H1 (cell line): ENCODE measurements around the gene B3GALT4. TPM values are rescaled to one million over a fixed set of nuclear protein-coding genes. Genes with fewer than 3 reads are reported as not detected.
"Not testable (repeated sequence)": the region's sequence is repeated elsewhere in the genome, so short reads cannot be mapped to it uniquely, and the experiment has no call there.

Experiments used
- CTCF ChIA-PET: fragments of 300-600 bp; sonication (Branson Sonifier 250); formaldehyde crosslinking; loops from one replicate; lab custom pipeline; 2021; ENCODE audit not compliant: partially characterized antibody; lab: Charles Lee
- POLR2A ChIA-PET: fragments of 300-600 bp; sonication (Branson Sonifier 250); formaldehyde crosslinking; loops from one replicate; lab custom pipeline; 2021; ENCODE audit warnings: inconsistent platforms; ENCODE audit not compliant: partially characterized antibody; lab: Charles Lee
- DNase-seq, 2 experiments: peaks; one replicate each; pipeline versions ENCODE4 v3.0.0 to v3.0.0-alpha.2; 2010 to 2022; ENCODE audit warnings: low spot score in 2 of 2, low read depth in 1 of 2, mixed read lengths in 1 of 2
- FAIRE-seq: peaks from 2 replicates; lab custom pipeline; 2011; peaks lifted over from hg19 to GRCh38; lab: Jason Lieb, UNC
- H2AFZ ChIP-seq: 2 replicates; pipeline ENCODE4 v1.8.1; 2012; ENCODE audit warnings: low read length, inconsistent platforms
- H2AK5ac ChIP-seq: 2 replicates; pipeline ENCODE4 v1.6.1; 2013; ENCODE audit warnings: low read depth, low read length
- H2BK120ac ChIP-seq: replicated peaks from 2 replicates; pipeline ENCODE3; 2013; ENCODE audit warnings: low read depth, low read length, inconsistent platforms
- H2BK12ac ChIP-seq: 2 replicates; pipeline ENCODE4 v1.6.1; 2013; ENCODE audit warnings: low read depth, low read length
- H2BK15ac ChIP-seq: 2 replicates; pipeline ENCODE4 v1.6.1; 2013; ENCODE audit warnings: low read length
- H2BK20ac ChIP-seq: 2 replicates; pipeline ENCODE4 v1.6.1; 2013; ENCODE audit warnings: low read length
- H2BK5ac ChIP-seq: 2 replicates; pipeline ENCODE4 v1.6.1; 2013; ENCODE audit warnings: low read depth, low read length
- H3K14ac ChIP-seq: 2 replicates; pipeline ENCODE4 v1.6.1; 2013; ENCODE audit warnings: inconsistent platforms; ENCODE audit not compliant: insufficient read length
- H3K18ac ChIP-seq: 2 replicates; pipeline ENCODE4 v1.6.1; 2013; ENCODE audit warnings: low read length; ENCODE audit errors: extremely low read depth
- H3K23ac ChIP-seq: 2 replicates; pipeline ENCODE4 v1.6.1; 2013; ENCODE audit warnings: inconsistent platforms; ENCODE audit not compliant: insufficient read length
- H3K23me2 ChIP-seq: 2 replicates; pipeline ENCODE4 v1.6.1; 2013; ENCODE audit warnings: low read depth, low read length
- H3K27ac ChIP-seq: 2 replicates; pipeline ENCODE4 v1.6.1; 2011; ENCODE audit warnings: low read depth, low read length, inconsistent platforms
- H3K27me3 ChIP-seq, 4 experiments: replicated peaks in 1 of 4; 1 replicate in 1 of 4; 2 replicates in 3 of 4; pipeline versions ENCODE4 v1.6.1 to v1.8.1; 2011 to 2013; ENCODE audit warnings: low read length in 3 of 4, mild to moderate bottlenecking in 3 of 4, inconsistent platforms in 2 of 4, mixed read lengths in 2 of 4, moderate library complexity in 1 of 4; ENCODE audit not compliant: control insufficient read depth in 3 of 4, insufficient read depth in 3 of 4; ENCODE audit errors: extremely low read depth in 1 of 4
- H3K36me3 ChIP-seq, 4 experiments: 2 replicates each; pipeline versions ENCODE4 v1.6.1 to v1.8.1; 2011 to 2013; ENCODE audit warnings: mild to moderate bottlenecking in 4 of 4, low read length in 3 of 4, moderate library complexity in 2 of 4, control low read depth in 1 of 4, inconsistent platforms in 1 of 4; ENCODE audit not compliant: insufficient read depth in 4 of 4, control insufficient read depth in 2 of 4
- H3K4ac ChIP-seq: replicated peaks from 2 replicates; pipeline ENCODE3; 2013; ENCODE audit warnings: low read length, low read depth, mixed read lengths, inconsistent platforms; ENCODE audit not compliant: insufficient read length
- H3K4me1 ChIP-seq, 4 experiments: replicated peaks in 1 of 4; 1 replicate in 1 of 4; 2 replicates in 3 of 4; pipeline versions ENCODE4 v1.6.1 to v1.8.1; 2011 to 2013; ENCODE audit warnings: low read length in 3 of 4, inconsistent platforms in 2 of 4, mixed read lengths in 1 of 4; ENCODE audit not compliant: insufficient read depth in 4 of 4, control insufficient read depth in 3 of 4
- H3K4me2 ChIP-seq, 2 experiments: 2 replicates each; pipeline versions ENCODE4 v1.6.1 to v1.8.1; 2011 to 2013; ENCODE audit warnings: low read depth in 2 of 2, low read length in 2 of 2, control low read depth in 1 of 2, inconsistent platforms in 1 of 2, mild to moderate bottlenecking in 1 of 2; ENCODE audit not compliant: insufficient read depth in 1 of 2
- H3K4me3 ChIP-seq, 4 experiments: fragments of 200-600, 300-600 bp in 1 of 4; sonication (generic), shearing (Covaris generic), sonication (Bioruptor Twin) in 1 of 4; 2 replicates each; pipeline versions ENCODE4 v1.5.1 to v1.8.1; 2011 to 2016; ENCODE audit warnings: low read length in 4 of 4, low read depth in 3 of 4, control low read depth in 2 of 4, inconsistent platforms in 2 of 4, mild to moderate bottlenecking in 2 of 4, mixed read lengths in 1 of 4, moderate library complexity in 1 of 4; ENCODE audit not compliant: insufficient read depth in 2 of 4; ENCODE audit errors: extremely low read depth in 1 of 4
- H3K56ac ChIP-seq: replicated peaks from 2 replicates; pipeline ENCODE3; 2013; ENCODE audit warnings: low read depth, mild to moderate bottlenecking, mixed read lengths, low read length, inconsistent platforms; ENCODE audit not compliant: insufficient read length
- H3K79me1 ChIP-seq: 2 replicates; pipeline ENCODE4 v1.6.1; 2013; ENCODE audit warnings: low read depth, low read length, control low read depth
- H3K79me2 ChIP-seq, 2 experiments: 2 replicates each; pipeline versions ENCODE4 v1.6.1 to v1.8.1; 2012 to 2013; ENCODE audit warnings: low read length in 2 of 2, mild to moderate bottlenecking in 2 of 2, inconsistent platforms in 1 of 2; ENCODE audit not compliant: insufficient read depth in 2 of 2, control insufficient read depth in 1 of 2
- H3K9ac ChIP-seq, 4 experiments: replicated peaks in 1 of 4; 1 replicate in 1 of 4; 2 replicates in 3 of 4; pipeline versions ENCODE4 v1.6.1 to v1.8.1; 2011 to 2013; ENCODE audit warnings: low read depth in 3 of 4, low read length in 3 of 4, control low read depth in 2 of 4, mild to moderate bottlenecking in 2 of 4, moderate library complexity in 2 of 4, inconsistent platforms in 1 of 4; ENCODE audit errors: extremely low read depth in 1 of 4
- H3K9me3 ChIP-seq, 2 experiments: 2 replicates each; pipeline versions ENCODE4 v1.6.1 to v1.8.1; 2012 to 2013; ENCODE audit warnings: mild to moderate bottlenecking in 2 of 2, moderate library complexity in 2 of 2, control low read depth in 1 of 2, inconsistent platforms in 1 of 2, low read depth in 1 of 2, low read length in 1 of 2, mixed read lengths in 1 of 2; ENCODE audit not compliant: insufficient read depth in 2 of 2
- H4K20me1 ChIP-seq, 2 experiments: replicated peaks in 1 of 2; 2 replicates each; pipeline versions ENCODE3 to v1.8.1; 2011 to 2013; ENCODE audit warnings: inconsistent platforms in 2 of 2, low read length in 2 of 2, mild to moderate bottlenecking in 1 of 2; ENCODE audit not compliant: insufficient read depth in 2 of 2, control insufficient read depth in 1 of 2
- H4K5ac ChIP-seq: 2 replicates; pipeline ENCODE4 v1.6.1; 2013; ENCODE audit warnings: low read length, low read depth, mixed read lengths, inconsistent platforms; ENCODE audit not compliant: insufficient read length
- H4K8ac ChIP-seq: 2 replicates; pipeline ENCODE4 v1.8.0; 2013; ENCODE audit warnings: mild to moderate bottlenecking, moderate library complexity, low read length, inconsistent platforms; ENCODE audit not compliant: insufficient read depth; ENCODE audit errors: extremely low read depth
- H4K91ac ChIP-seq: replicated peaks from 2 replicates; pipeline ENCODE3; 2013; ENCODE audit warnings: low read length, mixed read lengths, inconsistent platforms; ENCODE audit not compliant: insufficient read length
- WGBS, 2 experiments: shearing (Covaris generic) in 1 of 2; methylation state at CpG; one replicate each; pipeline versions ENCODE4 v1.1.6 to v1.1.7; 2013 to 2015; ENCODE audit warnings: low lambda C conversion rate in 2 of 2, mixed read lengths in 2 of 2, inconsistent platforms in 1 of 2, low coverage in 1 of 2, missing lambda C conversion rate in 1 of 2; ENCODE audit not compliant: insufficient replicate concordance in 2 of 2, insufficient coverage in 1 of 2, insufficient read length in 1 of 2; ENCODE audit errors: extremely low coverage in 1 of 2, missing lambda C conversion rate in 1 of 2; 5-methylcytosine and 5-hydroxymethylcytosine counted together
- polyA plus RNA-seq, 7 experiments: library from polyadenylated mRNA; depleted of rRNA in 3 of 7; stranded (reverse) in 5 of 7; unstranded in 2 of 7; fragments of >200 nt in 5 of 7; fragments of 200-250 nt in 2 of 7; gene quantifications; 1 replicate in 5 of 7; 2 replicates in 1 of 7; 4 replicates in 1 of 7; pipeline versions ENCODE4 v1.2.1 to v1.2.3, GENCODE V29; 2011 to 2013; ENCODE audit warnings: missing spikeins in 2 of 7, mixed read lengths in 2 of 7
- total RNA-seq: library from RNA; stranded (reverse); fragmentation: NEBNext Ultra II Directional; extraction: Animal tissue kit (Norgen Biotek cat#: 25700); gene quantifications from 2 replicates; pipeline ENCODE4 v1.2.1, GENCODE V29; 2021

The B3GALT4 gene
- total and polyA plus RNA-seq, 2 of the 8 experiments (the other 6 are each of a cell fraction or from before 2014, with no cell fraction given), result 2.2 to 3.0 TPM

DNA sequence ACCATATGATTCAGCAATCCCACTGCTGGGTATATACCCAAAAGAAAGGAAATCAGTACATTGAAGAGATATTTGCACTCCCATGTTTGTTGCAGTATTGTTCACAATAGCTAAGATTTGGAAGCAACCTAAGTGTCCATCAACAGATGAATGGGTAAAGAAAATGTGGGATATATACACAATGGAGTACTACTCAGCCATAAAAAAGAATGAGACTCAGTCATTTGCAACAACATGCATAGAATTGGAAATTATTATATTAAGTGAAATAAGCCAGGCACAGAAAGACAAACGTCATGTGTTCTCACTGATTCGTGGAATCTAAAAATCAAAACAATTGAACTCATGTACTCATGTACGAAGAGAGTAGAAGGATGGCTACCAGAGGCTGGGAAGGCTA lies 14.4 kb upstream of the B3GALT4 start:
- H2AK5ac ChIP-seq, H3K27me3 ChIP-seq, H3K4me1 ChIP-seq, H2BK12ac ChIP-seq, H4K8ac ChIP-seq, DNase-seq, FAIRE-seq, H3K9ac ChIP-seq, H3K56ac ChIP-seq, H2BK120ac ChIP-seq, H3K79me1 ChIP-seq, H3K4ac ChIP-seq, H2BK5ac ChIP-seq, H3K4me3 ChIP-seq, H3K9me3 ChIP-seq, H2BK15ac ChIP-seq, H4K5ac ChIP-seq, H2AFZ ChIP-seq, H3K4me2 ChIP-seq, H3K79me2 ChIP-seq, H3K27ac ChIP-seq, H4K20me1 ChIP-seq, H4K91ac ChIP-seq, H2BK20ac ChIP-seq, H3K14ac ChIP-seq, H3K23me2 ChIP-seq, H3K18ac ChIP-seq, H3K23ac ChIP-seq: not testable (repeated sequence)
- 87% methylated on average over 3 of the region's 3 CpGs; no CpG with 5 or more reads in 1 of the 2 experiments for WGBS, 2 experiments
- ChIA-PET POLR2A (interaction anchor here (1.2 to 4.2 kb wide), 3 partner anchors 10 to 101 kb away, joined by 3 to 26 read pairs (median 18); partner anchors contain the start of genes RPS18 and VPS52), CTCF (interaction anchor here (0.5 to 0.7 kb wide), 2 partner anchors 27 to 346 kb away, joined by 3 read pairs; no protein-coding TSS in a partner anchor)
- peaks cover 8 to 40% (median 18%) of the 10 kb centered on the region in 4 experiments; a peak in 6 of 8 replicates for H3K36me3 ChIP-seq
